ENCODE data around the gene TAF13.
"Not testable (repeated sequence)": the region's sequence is repeated elsewhere in the genome, so short reads cannot be mapped to it uniquely, and the experiment has no call there.

Gene TAF13

GRCh38 chr1:109029493-109029892 is 46.3 kb downstream of the TAF13 start:
- H3K27me3 ChIP-seq (ENCODE audit: control insufficient read depth in 2 of 2, insufficient read depth in 2 of 2, low read length in 2 of 2); H3K27ac ChIP-seq (ENCODE audit: low read depth in 2 of 2, low read length in 2 of 2); H3K4me3 ChIP-seq (ENCODE audit: low read length in 2 of 2); H3K4me1 ChIP-seq (ENCODE audit: control insufficient read depth in 2 of 2, insufficient read depth in 2 of 2, low read length in 2 of 2); H3K9me3 ChIP-seq (ENCODE audit: control insufficient read depth in 2 of 2, low read length in 2 of 2); H3K36me3 ChIP-seq (ENCODE audit: control insufficient read depth in 2 of 2, insufficient read depth in 2 of 2, low read length in 2 of 2); H3K9ac ChIP-seq (ENCODE audit: low read depth in 1 of 2, low read length in 2 of 2): not testable (repeated sequence)

DNA sequence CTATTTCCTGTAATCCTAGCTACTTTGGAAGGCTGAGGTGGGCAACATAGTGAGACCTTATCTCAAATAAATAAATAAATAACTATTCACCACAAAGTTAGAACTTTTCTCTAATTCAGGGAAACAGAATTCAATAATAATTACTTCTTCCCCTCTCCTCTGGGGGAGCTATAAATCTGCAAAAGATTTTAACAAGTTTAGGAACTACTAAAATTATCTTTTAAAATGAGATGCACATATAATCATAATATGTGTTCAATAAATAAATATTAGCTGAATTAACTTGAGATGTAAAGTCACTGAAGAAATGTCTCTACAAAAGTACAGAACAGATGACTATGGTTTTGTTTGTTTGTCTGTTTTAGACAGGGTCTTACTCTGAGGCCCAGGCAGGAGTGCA is 48.0 kb downstream of the TAF13 start:
- H3K4me1 ChIP-seq (ENCODE audit: control insufficient read depth in 2 of 2, insufficient read depth in 2 of 2, low read length in 2 of 2) = no peaks in the 10 kb centered on the region
- H3K9me3 ChIP-seq (ENCODE audit: control insufficient read depth in 2 of 2, low read length in 2 of 2) = no peaks in the 10 kb centered on the region
- H3K27me3 ChIP-seq (ENCODE audit: control insufficient read depth in 2 of 2, insufficient read depth in 2 of 2, low read length in 2 of 2) = no peaks in the 10 kb centered on the region
- no peak overlapping the region for H3K4me3 ChIP-seq (ENCODE audit: low read length in 2 of 2)
- no peak overlapping the region for H3K9ac ChIP-seq (ENCODE audit: low read depth in 1 of 2, low read length in 2 of 2)
- no peak overlapping the region for H3K27ac ChIP-seq (ENCODE audit: low read depth in 2 of 2, low read length in 2 of 2)
- H3K36me3 ChIP-seq (ENCODE audit: control insufficient read depth in 2 of 2, insufficient read depth in 2 of 2, low read length in 2 of 2) = no peaks in the 10 kb centered on the region

- Histone ChIP-seq H3K9ac (ENCODE audit: low read depth in 1 of 2, low read length in 2 of 2) (no peak overlapping the region), H3K27ac (ENCODE audit: low read depth in 2 of 2, low read length in 2 of 2) (no peak overlapping the region), H3K27me3 (ENCODE audit: control insufficient read depth in 2 of 2, insufficient read depth in 2 of 2, low read length in 2 of 2) (no peaks in the 10 kb centered on the region), H3K9me3 (ENCODE audit: control insufficient read depth in 2 of 2, low read length in 2 of 2) (no peaks in the 10 kb centered on the region), H3K4me1 (ENCODE audit: control insufficient read depth in 2 of 2, insufficient read depth in 2 of 2, low read length in 2 of 2) (no peaks in the 10 kb centered on the region), H3K4me3 (ENCODE audit: low read length in 2 of 2) (no peak overlapping the region), H3K36me3 (ENCODE audit: control insufficient read depth in 2 of 2, insufficient read depth in 2 of 2, low read length in 2 of 2) (no peaks in the 10 kb centered on the region)
These were observed 50.1 kb downstream of the TAF13 start for GRCh38 chr1:109025694-109026093.

DNA sequence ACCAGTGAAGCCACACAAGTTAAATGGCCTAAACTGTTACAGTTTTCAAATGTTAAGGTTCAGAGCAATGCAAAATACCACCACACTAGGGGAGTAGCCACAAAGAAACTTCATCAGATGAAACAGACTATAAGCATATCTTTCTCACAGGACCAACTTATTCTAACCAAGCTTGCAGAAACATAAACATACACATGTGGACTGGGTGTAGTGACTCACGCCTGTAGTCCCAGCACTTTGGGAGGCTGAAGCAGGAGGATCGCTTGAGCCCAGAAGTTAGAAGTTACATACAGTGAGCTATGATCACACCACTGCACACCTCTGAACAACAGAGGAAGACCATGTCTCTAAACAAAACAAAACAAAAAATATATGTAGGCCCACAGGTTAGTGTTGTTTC is 51.2 kb downstream of the TAF13 start:
- Histone ChIP-seq H3K27ac (ENCODE audit: low read depth in 2 of 2, low read length in 2 of 2) (no peak overlapping the region), H3K4me1 (ENCODE audit: control insufficient read depth in 2 of 2, insufficient read depth in 2 of 2, low read length in 2 of 2) (no peaks in the 10 kb centered on the region), H3K36me3 (ENCODE audit: control insufficient read depth in 2 of 2, insufficient read depth in 2 of 2, low read length in 2 of 2) (no peaks in the 10 kb centered on the region), H3K9me3 (ENCODE audit: control insufficient read depth in 2 of 2, low read length in 2 of 2) (no peaks in the 10 kb centered on the region), H3K4me3 (ENCODE audit: low read length in 2 of 2) (no peak overlapping the region), H3K9ac (ENCODE audit: low read depth in 1 of 2, low read length in 2 of 2) (no peak overlapping the region), H3K27me3 (ENCODE audit: control insufficient read depth in 2 of 2, insufficient read depth in 2 of 2, low read length in 2 of 2) (no peaks in the 10 kb centered on the region)

DNA sequence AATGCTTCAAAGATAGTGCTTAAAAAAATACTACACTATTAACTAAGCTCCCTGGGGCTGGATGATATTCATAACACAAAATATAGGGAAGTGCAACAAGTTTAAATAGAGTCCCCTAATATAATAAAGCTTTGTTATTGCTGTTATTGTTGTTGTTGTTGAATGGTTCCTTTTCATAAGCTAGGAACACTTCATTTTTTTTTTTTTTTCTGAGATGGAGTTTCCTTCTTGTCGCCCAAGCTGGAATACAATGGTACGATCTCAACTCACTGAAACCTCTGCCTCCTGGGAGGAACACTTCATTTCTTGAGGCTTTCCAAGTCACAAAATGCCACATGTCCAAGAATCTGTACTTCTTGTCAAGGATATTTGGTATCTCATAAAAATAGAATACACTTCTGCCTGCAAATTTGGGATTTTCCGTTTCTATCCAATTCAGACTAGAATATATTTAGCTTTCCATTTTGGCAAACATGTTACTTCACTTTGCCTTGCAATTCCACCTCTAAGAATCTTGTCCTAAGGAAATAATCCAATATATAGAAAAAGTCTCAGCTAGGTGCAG is 55.0 kb downstream of the TAF13 start:
- peaks cover 5 to 8% of the 10 kb centered on the region in 2 donors for H3K36me3 ChIP-seq (ENCODE audit: control insufficient read depth in 2 of 2, insufficient read depth in 2 of 2, low read length in 2 of 2)
- no peak overlapping the region for H3K9ac ChIP-seq (ENCODE audit: low read depth in 1 of 2, low read length in 2 of 2)
- H3K4me1 ChIP-seq (ENCODE audit: control insufficient read depth in 2 of 2, insufficient read depth in 2 of 2, low read length in 2 of 2) = no peaks in the 10 kb centered on the region
- H3K4me3 ChIP-seq (ENCODE audit: low read length in 2 of 2) = no peak overlapping the region
- no peaks in the 10 kb centered on the region for H3K9me3 ChIP-seq (ENCODE audit: control insufficient read depth in 2 of 2, low read length in 2 of 2)
- H3K27ac ChIP-seq (ENCODE audit: low read depth in 2 of 2, low read length in 2 of 2) = no peak overlapping the region
- H3K27me3 ChIP-seq (ENCODE audit: control insufficient read depth in 2 of 2, insufficient read depth in 2 of 2, low read length in 2 of 2) = no peaks in the 10 kb centered on the region

DNA sequence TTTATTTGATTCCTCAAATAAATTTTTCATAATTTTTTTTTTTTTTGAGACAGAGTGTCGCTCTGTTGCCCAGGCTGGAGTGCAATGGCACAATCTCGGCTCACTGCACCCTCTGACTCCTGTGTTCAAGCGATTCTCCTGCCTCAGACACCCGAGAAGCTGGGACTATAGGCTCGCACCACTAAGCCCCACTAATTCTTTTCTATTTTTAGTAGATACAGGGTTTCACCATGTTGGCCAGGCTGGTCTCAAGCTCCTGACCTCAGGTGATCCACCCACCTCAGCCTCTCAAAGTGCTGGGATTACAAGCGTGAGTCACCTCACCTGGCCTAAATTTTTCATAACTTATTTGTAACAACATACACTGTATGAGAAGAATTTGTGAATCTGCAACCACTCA is 58.1 kb downstream of the TAF13 start:
- not testable (repeated sequence) for H3K4me3 ChIP-seq (ENCODE audit: low read length in 2 of 2); H3K27me3 ChIP-seq (ENCODE audit: control insufficient read depth in 2 of 2, insufficient read depth in 2 of 2, low read length in 2 of 2); H3K9ac ChIP-seq (ENCODE audit: low read depth in 1 of 2, low read length in 2 of 2); H3K4me1 ChIP-seq (ENCODE audit: control insufficient read depth in 2 of 2, insufficient read depth in 2 of 2, low read length in 2 of 2); H3K27ac ChIP-seq (ENCODE audit: low read depth in 2 of 2, low read length in 2 of 2); H3K9me3 ChIP-seq (ENCODE audit: control insufficient read depth in 2 of 2, low read length in 2 of 2)
- H3K36me3 ChIP-seq (ENCODE audit: control insufficient read depth in 2 of 2, insufficient read depth in 2 of 2, low read length in 2 of 2) = peaks cover 12 to 13% of the 10 kb centered on the region in 2 donors

- H3K9me3 ChIP-seq (ENCODE audit: control insufficient read depth in 2 of 2, low read length in 2 of 2) = no peaks in the 10 kb centered on the region
- no peak overlapping the region for H3K27ac ChIP-seq (ENCODE audit: low read depth in 2 of 2, low read length in 2 of 2)
- no peaks in the 10 kb centered on the region for H3K27me3 ChIP-seq (ENCODE audit: control insufficient read depth in 2 of 2, insufficient read depth in 2 of 2, low read length in 2 of 2)
- no peaks in the 10 kb centered on the region for H3K4me1 ChIP-seq (ENCODE audit: control insufficient read depth in 2 of 2, insufficient read depth in 2 of 2, low read length in 2 of 2)
- no peak overlapping the region for H3K4me3 ChIP-seq (ENCODE audit: low read length in 2 of 2)
- H3K9ac ChIP-seq (ENCODE audit: low read depth in 1 of 2, low read length in 2 of 2) = no peak overlapping the region
- peaks cover 12 to 16% of the 10 kb centered on the region in 2 donors for H3K36me3 ChIP-seq (ENCODE audit: control insufficient read depth in 2 of 2, insufficient read depth in 2 of 2, low read length in 2 of 2)
These were observed 58.7 kb downstream of the TAF13 start for GRCh38 chr1:109017134-109017533.

Data from mucosa of rectum (tissue), 2 donors.